ENCODE measurements around the gene TINCR.
"Not testable (repeated sequence)": the region's sequence is repeated elsewhere in the genome, so short reads cannot be mapped to it uniquely, and the experiment has no call there.

The TINCR gene

GRCh38 chr19:5612891-5613865, 45.4 kb upstream of the TINCR start:
- no peak for TF ChIP-seq CSRNP3 (CRISPR knock-in tag; IDR thresholded peaks at IDR 0.05)
- no peak for TF ChIP-seq SNAI2 (CRISPR knock-in tag; IDR thresholded peaks at IDR 0.05)
- TF ChIP-seq TCF4 (CRISPR knock-in tag; IDR thresholded peaks at IDR 0.05; ENCODE audit: borderline replicate concordance), result no peak
- no peak for TF ChIP-seq ZFP3 (CRISPR knock-in tag; IDR thresholded peaks at IDR 0.05)
- no peak for TF ChIP-seq ZFP30 (CRISPR knock-in tag; IDR thresholded peaks at IDR 0.05)
- TF ChIP-seq ZC3H10 (CRISPR knock-in tag; IDR thresholded peaks at IDR 0.05), result no peak
- no peak for TF ChIP-seq OSR1 (CRISPR knock-in tag; IDR thresholded peaks at IDR 0.05)
- no peak for TF ChIP-seq CSDC2 (CRISPR knock-in tag; IDR thresholded peaks at IDR 0.05)

DNA sequence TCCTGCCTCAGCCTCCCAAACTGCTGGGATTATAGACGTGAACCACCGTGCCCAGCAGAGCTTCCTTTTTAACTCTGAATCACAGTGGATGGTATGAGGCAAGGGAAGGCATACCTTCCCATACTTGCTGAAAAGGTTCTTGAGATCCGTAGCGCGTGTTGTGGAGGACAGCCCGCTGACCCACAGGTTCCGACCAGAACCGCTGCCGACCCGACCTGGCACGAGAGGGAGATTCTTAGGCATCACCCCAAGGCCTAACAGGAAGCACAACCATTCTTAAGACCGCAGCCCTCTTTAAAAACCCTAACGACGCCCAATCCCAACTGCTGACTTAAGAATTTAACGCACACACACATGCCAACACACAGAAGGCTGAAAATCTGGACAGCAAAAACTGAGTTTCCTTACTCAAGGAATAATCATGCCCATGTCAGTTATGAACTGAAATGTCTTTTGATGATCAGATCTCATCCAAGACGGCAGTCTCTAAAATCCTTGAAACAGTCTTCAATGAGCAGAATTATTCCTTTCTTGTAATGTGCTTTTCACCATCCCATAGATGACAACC, 42.2 kb upstream of the TINCR start:
- no peak for ATAC-seq
- TF ChIP-seq ESRRG (CRISPR knock-in tag; IDR thresholded peaks at IDR 0.05) (no peak), SNAI2 (CRISPR knock-in tag; IDR thresholded peaks at IDR 0.05) (no peak), ZNF70 (CRISPR knock-in tag; IDR thresholded peaks at IDR 0.05) (no peak), PPARA (CRISPR knock-in tag; IDR thresholded peaks at IDR 0.05; ENCODE audit: borderline replicate concordance) (no peak), TCF4 (CRISPR knock-in tag; IDR thresholded peaks at IDR 0.05; ENCODE audit: borderline replicate concordance) (no peak), CSDC2 (CRISPR knock-in tag; IDR thresholded peaks at IDR 0.05) (no peak), ZC3H10 (CRISPR knock-in tag; IDR thresholded peaks at IDR 0.05) (no peak), TOX (CRISPR knock-in tag; IDR thresholded peaks at IDR 0.05; ENCODE audit: borderline replicate concordance) (no peak), ZNF565 (CRISPR knock-in tag; conservative IDR thresholded peaks at IDR 0.05; ENCODE audit: low read depth) (no peak)

More at GRCh38 chr19:5612891-5613865, 45.4 kb upstream of the TINCR start:
- no peak for ATAC-seq

GRCh38 chr19:5608766-5609165, 41.0 kb upstream of the TINCR start:
- ATAC-seq, result not testable (repeated sequence)

DNA sequence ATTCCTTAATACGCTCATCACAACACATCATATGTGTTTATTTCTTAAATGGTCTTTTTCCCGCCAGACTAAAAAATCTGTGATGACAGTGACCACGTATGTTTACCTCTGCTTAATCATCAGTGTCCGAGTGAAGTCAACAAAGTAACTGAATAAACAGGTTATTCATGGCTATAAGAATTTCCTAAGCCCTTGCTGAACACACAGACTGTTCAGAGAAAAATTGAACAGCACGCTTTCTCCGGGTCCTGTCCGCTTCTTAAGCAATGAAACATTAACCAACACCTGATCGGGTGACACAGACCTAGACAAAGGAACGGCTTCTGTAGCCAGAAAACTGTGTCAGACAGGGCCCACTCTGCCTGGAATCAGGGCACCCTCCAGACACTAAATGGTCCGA, 40.5 kb upstream of the TINCR start:
- TF ChIP-seq TCF4 (CRISPR knock-in tag; IDR thresholded peaks at IDR 0.05; ENCODE audit: borderline replicate concordance), result no peak
- TF ChIP-seq OSR1 (CRISPR knock-in tag; IDR thresholded peaks at IDR 0.05), result no peak
- no peak for TF ChIP-seq RARB (CRISPR knock-in tag; IDR thresholded peaks at IDR 0.05)
- TF ChIP-seq ZNF8 (CRISPR knock-in tag; IDR thresholded peaks at IDR 0.05), result no peak
- TF ChIP-seq ISL1 (CRISPR knock-in tag; IDR thresholded peaks at IDR 0.05), result no peak
- ATAC-seq, result no peak

DNA sequence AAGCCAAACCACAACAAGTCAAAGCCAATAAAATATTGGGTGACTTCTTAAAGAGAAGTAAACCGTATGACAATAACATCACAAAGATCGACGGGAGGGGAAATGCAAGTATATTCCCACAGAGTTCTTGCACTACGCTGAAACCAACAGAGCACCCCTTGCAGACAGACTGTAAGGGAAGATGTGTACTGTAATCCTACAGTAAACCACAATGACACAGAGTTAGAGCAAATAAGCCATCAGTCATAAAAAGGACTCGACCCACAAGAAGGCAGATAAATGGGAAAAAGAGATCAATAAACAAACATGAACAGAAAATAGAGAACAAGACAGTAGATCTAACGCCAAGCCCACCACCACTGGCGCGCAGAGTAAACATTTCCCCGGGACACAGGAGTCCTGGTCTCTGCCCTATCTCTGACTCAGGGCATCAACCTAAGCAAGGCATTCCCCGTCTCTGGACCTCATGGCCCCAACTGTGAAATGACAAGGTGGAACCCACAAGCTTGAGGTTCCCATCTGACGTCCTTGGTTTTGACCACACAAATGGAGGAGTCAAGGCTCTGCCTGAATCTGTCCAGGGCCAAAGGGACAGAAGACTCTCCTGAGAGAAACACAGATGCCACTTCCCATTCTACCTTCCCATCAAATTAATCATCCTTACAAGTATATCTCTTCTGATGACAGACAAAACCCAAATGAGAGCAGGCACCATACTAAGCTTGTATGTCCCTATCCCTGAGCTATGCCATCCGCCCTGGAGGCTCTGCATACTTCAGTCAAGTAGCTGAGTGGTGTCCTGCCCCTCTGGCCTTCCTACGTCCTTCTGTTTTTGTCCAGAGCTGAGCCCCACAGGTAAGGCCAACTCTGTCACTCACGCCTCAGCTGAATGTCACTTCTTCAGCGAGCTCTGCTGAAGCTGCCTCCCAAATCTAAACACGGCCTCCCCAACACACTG, 39.8 kb upstream of the TINCR start:
- TF ChIP-seq CSDC2 (CRISPR knock-in tag; IDR thresholded peaks at IDR 0.05), result no peak
- TF ChIP-seq ZC3H10 (CRISPR knock-in tag; IDR thresholded peaks at IDR 0.05), result no peak
- TF ChIP-seq ZFP30 (CRISPR knock-in tag; IDR thresholded peaks at IDR 0.05), result no peak
- TF ChIP-seq OSR1 (CRISPR knock-in tag; IDR thresholded peaks at IDR 0.05), result no peak
- no peak for TF ChIP-seq TOX (CRISPR knock-in tag; IDR thresholded peaks at IDR 0.05; ENCODE audit: borderline replicate concordance)
- TF ChIP-seq GLIS3 (CRISPR knock-in tag; IDR thresholded peaks at IDR 0.05), result no peak
- TF ChIP-seq SNAI2 (CRISPR knock-in tag; IDR thresholded peaks at IDR 0.05), result no peak
- no peak for TF ChIP-seq ZNF565 (CRISPR knock-in tag; conservative IDR thresholded peaks at IDR 0.05; ENCODE audit: low read depth)
- TF ChIP-seq ZNF70 (CRISPR knock-in tag; IDR thresholded peaks at IDR 0.05), result no peak
- no peak for TF ChIP-seq ZNF8 (CRISPR knock-in tag; IDR thresholded peaks at IDR 0.05)
- no peak for TF ChIP-seq TCF4 (CRISPR knock-in tag; IDR thresholded peaks at IDR 0.05; ENCODE audit: borderline replicate concordance)
- no peak for TF ChIP-seq ZFP3 (CRISPR knock-in tag; IDR thresholded peaks at IDR 0.05)
- ATAC-seq, result no peak

GRCh38 chr19:5605362-5605761, 37.6 kb upstream of the TINCR start:
- ATAC-seq, result no peak

More at GRCh38 chr19:5605362-5605761, 37.6 kb upstream of the TINCR start:
- TF ChIP-seq ZNF70 (CRISPR knock-in tag; IDR thresholded peaks at IDR 0.05) (no peak), BACH2 (CRISPR knock-in tag; IDR thresholded peaks at IDR 0.05; ENCODE audit: borderline replicate concordance) (no peak), ARNTL (CRISPR knock-in tag; IDR thresholded peaks at IDR 0.05; ENCODE audit: borderline replicate concordance, low read depth) (no peak), ZC3H10 (CRISPR knock-in tag; IDR thresholded peaks at IDR 0.05) (no peak), PPARA (CRISPR knock-in tag; IDR thresholded peaks at IDR 0.05; ENCODE audit: borderline replicate concordance) (no peak), ZNF8 (CRISPR knock-in tag; IDR thresholded peaks at IDR 0.05) (no peak)
- TF ChIP-seq, protein P1, sequence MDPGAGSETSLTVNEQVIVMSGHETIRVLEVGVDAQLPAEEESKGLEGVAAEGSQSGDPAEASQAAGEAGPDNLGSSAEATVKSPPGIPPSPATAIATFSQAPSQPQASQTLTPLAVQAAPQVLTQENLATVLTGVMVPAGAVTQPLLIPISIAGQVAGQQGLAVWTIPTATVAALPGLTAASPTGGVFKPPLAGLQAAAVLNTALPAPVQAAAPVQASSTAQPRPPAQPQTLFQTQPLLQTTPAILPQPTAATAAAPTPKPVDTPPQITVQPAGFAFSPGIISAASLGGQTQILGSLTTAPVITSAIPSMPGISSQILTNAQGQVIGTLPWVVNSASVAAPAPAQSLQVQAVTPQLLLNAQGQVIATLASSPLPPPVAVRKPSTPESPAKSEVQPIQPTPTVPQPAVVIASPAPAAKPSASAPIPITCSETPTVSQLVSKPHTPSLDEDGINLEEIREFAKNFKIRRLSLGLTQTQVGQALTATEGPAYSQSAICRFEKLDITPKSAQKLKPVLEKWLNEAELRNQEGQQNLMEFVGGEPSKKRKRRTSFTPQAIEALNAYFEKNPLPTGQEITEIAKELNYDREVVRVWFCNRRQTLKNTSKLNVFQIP (CRISPR knock-in tag; IDR thresholded peaks at IDR 0.05; ENCODE audit: borderline replicate concordance, low read depth), result no peak
